ENCODE data around the gene DACT2.
"Not testable (repeated sequence)": the region's sequence is repeated elsewhere in the genome, so short reads cannot be mapped to it uniquely, and the experiment has no call there.

Gene DACT2

GRCh38 chr6:168319279-168320111 lies at the start of gene DACT2:
Gene DACT2 (minus strand): TSS chr6:168319777. CDS start chr6:168319633, 144 bp downstream.
- DNase-seq (ENCODE audit: low spot score), result no peak

GRCh38 chr6:168368936-168369335 lies 49.4 kb upstream of the DACT2 start:
- no peak for DNase-seq (ENCODE audit: low spot score)

GRCh38 chr6:168368066-168368820 lies 48.7 kb upstream of the DACT2 start:
- DNase-seq (ENCODE audit: low spot score), result no peak

- no peak for DNase-seq (ENCODE audit: low spot score)
Observed at GRCh38 chr6:168367285-168367751, 47.7 kb upstream of the DACT2 start.

GRCh38 chr6:168366473-168366872 lies 46.9 kb upstream of the DACT2 start:
- no peak for DNase-seq (ENCODE audit: low spot score)

GRCh38 chr6:168365422-168366165 lies 46.0 kb upstream of the DACT2 start:
- no peak for DNase-seq (ENCODE audit: low spot score)

GRCh38 chr6:168364793-168365421 lies 45.3 kb upstream of the DACT2 start:
- DNase-seq (ENCODE audit: low spot score), result no peak

- DNase-seq (ENCODE audit: low spot score), result no peak
Observed at GRCh38 chr6:168363811-168364792, 44.5 kb upstream of the DACT2 start.

- no peak for DNase-seq (ENCODE audit: low spot score)
Observed at GRCh38 chr6:168363302-168363701, 43.7 kb upstream of the DACT2 start.

- no peak for DNase-seq (ENCODE audit: low spot score)
Observed at GRCh38 chr6:168362276-168362990, 42.9 kb upstream of the DACT2 start.

- no peak for DNase-seq (ENCODE audit: low spot score)
Observed at GRCh38 chr6:168361766-168362165, 42.2 kb upstream of the DACT2 start.

- no peak for DNase-seq (ENCODE audit: low spot score)
Observed at GRCh38 chr6:168359794-168360193, 40.2 kb upstream of the DACT2 start.

GRCh38 chr6:168358842-168359420 lies 39.4 kb upstream of the DACT2 start:
- no peak for DNase-seq (ENCODE audit: low spot score)

GRCh38 chr6:168356872-168357271 lies 37.3 kb upstream of the DACT2 start:
- not testable (repeated sequence) for DNase-seq (ENCODE audit: low spot score)

GRCh38 chr6:168355716-168356522 lies 36.3 kb upstream of the DACT2 start:
- DNase-seq (ENCODE audit: low spot score), result no peak

GRCh38 chr6:168354338-168354737 lies 34.8 kb upstream of the DACT2 start:
- no peak for DNase-seq (ENCODE audit: low spot score)

- no peak for DNase-seq (ENCODE audit: low spot score)
Observed at GRCh38 chr6:168353041-168353440, 33.5 kb upstream of the DACT2 start.

- DNase-seq (ENCODE audit: low spot score), result no peak
Observed at GRCh38 chr6:168352096-168352495, 32.5 kb upstream of the DACT2 start.

- no peak for DNase-seq (ENCODE audit: low spot score)
Observed at GRCh38 chr6:168349718-168350210, 30.2 kb upstream of the DACT2 start.

Data from D341Med (cell line).